Esophagus muscularis mucosa (tissue), 3 donors: Measurements from ENCODE around the gene ZNF536.

Source experiments
- CTCF ChIP-seq, 3 experiments: fragments of 200-600 bp in 2 of 3; fragments of 450-650 bp in 1 of 3; sonication (generic) in 2 of 3; IDR thresholded peaks; one replicate each; pipeline ENCODE4 v1.5.1; 2017 to 2019; ENCODE audit warnings: antibody characterized with exemption in 3 of 3, mild to moderate bottlenecking in 2 of 3, moderate library complexity in 1 of 3
- POLR2A ChIP-seq: fragments of 450-650 bp; IDR thresholded peaks from one replicate; pipeline ENCODE4 v1.6.1; 2017; ENCODE audit warnings: antibody characterized with exemption, moderate library complexity, mild to moderate bottlenecking, low read depth

- TF ChIP-seq POLR2A (no peak), CTCF (IDR thresholded peaks at IDR 0.05) (no peak)
Measured at GRCh38 chr19:30443531-30444252, 71.5 kb downstream of the ZNF536 start.
